HS-27A (cell line): Measurements from ENCODE around the gene PHF20.
A peak's percentile ranks its signal among the peaks of the same experiment; 100 is the strongest.
"Not testable (repeated sequence)": the region's sequence is repeated elsewhere in the genome, so short reads cannot be mapped to it uniquely, and the experiment has no call there.

Experiments used
- DNase-seq: peaks from one replicate; pipeline ENCODE4 v3.0.0-alpha.2; 2012; ENCODE audit warnings: low read depth, missing footprints

The PHF20 gene

DNA sequence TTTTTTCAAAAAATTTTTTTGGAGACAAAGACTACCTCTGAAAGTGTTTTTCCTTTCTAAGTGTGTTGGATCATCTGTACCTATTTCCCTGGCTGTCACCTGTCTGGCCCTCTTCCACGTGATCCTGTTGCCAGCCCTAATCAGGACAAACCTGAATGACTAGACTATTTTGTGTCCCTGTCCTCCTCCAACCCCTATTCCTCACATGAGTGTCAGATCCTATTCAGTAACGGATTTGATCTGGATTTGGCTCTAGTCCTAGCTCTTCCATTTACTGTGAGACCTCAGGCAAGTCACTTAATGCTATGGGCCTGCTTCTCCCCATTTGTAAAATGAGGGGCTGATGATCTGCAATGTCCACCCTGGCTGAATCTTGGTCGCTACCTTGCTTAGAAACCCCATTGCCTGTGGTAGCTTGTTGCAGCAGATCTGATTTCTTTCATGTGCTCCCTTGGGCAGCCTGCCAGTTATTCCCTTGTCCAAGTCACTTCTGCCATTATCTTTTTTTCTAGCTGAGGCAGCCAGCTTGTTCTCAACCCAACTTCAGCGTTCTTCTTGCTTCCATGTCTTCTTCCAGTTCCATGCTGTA, 4.8 kb downstream of the PHF20 start:
- DNase-seq, result no peak

DNA sequence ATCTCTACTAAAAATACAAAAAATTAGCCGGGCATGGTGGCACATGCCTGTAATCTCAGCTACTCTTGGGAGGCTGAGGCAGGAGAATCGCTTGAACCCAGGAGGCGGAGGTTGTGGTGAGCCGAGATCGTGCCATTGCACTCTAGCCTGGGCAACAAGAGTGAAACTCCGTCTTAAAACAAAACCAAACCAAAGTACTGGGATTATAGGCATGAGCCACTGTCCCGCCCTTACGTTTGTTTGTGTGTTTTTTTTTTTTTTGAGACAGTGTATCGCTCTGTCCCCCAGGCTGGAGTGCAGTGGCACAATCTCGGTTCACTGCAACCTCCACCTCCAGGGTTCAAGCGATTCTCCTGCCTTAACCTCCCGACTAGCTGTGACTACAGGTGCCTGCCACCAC, 12.0 kb downstream of the PHF20 start:
- DNase-seq, result not testable (repeated sequence)

DNA sequence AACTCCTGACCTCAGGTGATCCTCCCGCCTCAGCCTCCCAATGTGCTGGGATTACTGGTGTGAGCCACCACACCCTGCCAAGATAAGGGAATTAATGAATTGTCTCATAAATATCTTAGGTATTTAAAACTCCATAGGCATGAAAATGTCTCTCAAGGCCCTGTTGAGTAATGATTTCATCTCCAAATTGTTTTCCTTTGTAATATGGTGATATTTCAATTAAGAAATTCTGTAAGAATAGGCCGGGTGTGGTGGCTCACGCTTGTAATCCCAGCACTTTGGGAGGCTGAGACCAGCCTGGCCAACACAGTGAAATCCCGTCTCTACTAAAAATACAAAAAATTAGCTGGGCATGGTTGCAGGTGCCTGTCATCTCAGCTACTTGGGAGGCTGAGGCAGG, 13.7 kb downstream of the PHF20 start:
- not testable (repeated sequence) for DNase-seq

DNA sequence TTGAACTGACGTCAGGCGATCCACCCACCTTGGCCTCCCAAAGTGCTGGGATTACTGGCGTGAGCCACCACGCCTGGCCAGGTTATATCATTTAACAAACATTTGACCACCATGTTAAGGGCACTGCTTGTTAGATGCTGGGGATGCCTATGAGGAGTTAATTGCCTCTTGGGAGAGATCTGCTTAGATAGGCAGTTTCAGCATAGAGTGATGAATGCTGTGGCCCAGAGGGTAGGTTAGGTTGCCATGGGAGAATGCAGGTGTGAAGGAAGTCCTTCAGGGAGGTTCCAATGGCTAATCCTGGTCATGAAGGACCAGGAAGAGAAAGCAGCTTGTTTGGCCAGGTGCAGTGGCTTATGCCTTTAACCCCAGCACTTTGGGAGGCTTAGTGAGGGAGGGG, 17.0 kb downstream of the PHF20 start:
- no peak for DNase-seq

DNA sequence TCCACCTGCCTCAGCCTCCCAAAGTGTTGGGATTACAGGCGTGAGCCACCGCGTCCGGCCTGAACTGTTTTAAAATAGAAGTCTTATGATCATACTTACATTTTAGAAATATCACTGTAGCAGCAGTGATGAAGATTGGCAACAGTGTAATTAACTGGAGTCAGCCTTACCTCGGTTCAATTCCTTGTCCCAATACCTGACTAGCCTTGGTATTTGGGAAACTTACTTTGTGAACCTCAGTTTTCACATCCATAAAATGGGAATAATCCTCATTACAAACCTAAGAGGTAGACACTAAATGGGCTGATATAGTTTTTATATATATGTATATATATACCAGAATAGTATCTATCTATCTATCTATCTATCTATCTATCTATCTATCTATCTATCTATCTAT, 19.3 kb downstream of the PHF20 start:
- no peak for DNase-seq

DNA sequence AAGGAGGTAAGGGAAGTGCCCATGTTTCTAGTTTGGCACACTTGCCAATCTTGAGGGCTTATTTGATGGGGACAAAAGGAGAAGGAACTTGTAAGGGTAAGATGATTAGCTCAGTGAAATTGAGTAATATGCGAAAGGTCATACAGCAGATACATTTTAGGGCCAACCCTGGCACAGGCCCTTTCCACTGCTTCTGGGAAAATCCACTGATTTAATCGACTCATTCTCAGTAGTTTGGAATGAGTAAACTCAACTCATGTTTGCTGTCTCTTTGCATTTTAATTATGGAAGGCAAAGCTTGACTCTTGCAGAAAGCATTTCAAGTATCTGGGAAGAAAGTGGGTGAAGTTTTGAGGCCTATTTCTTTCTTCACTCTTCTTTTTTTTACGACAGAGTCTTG, 20.0 kb downstream of the PHF20 start:
- peak; percentile 23 for DNase-seq

DNA sequence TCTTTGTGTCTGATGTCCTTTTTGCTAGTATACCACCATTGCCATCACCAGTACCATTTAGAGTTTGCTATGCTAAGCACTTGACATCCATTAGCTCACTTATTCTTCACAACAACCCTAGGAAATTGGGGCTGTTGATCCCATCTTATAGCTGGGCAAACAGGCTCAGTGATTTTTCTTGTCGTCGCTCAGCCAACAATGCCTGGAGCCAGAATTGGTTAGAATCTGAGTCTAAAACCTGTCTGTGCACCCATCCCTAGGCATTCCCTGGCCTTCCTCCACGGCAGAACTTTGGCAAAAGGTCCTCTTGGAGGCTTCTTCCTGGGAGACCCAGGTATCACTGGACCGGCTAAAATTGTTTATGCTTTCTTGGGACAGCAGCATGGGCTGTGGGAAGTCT, 20.9 kb downstream of the PHF20 start:
- DNase-seq, result no peak

DNA sequence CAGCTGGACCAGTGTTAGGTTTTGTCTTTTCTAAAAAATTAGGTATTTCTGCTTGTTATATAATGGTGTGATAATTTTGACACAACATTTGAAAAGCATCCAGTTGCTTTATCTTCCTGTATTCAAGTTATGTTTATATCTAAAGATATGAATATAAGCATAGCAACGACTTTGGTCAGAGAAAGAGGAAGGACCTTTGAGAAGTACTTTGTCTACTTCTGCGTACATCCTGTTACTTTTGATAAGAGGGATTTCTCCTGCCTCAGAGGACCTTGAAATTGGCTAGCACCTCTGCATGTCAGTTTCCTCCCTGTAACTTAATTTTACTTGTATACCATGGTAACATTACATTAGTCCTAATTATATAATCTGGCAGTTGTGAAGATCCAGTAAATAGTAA, 24.8 kb downstream of the PHF20 start:
- DNase-seq, result no peak

DNA sequence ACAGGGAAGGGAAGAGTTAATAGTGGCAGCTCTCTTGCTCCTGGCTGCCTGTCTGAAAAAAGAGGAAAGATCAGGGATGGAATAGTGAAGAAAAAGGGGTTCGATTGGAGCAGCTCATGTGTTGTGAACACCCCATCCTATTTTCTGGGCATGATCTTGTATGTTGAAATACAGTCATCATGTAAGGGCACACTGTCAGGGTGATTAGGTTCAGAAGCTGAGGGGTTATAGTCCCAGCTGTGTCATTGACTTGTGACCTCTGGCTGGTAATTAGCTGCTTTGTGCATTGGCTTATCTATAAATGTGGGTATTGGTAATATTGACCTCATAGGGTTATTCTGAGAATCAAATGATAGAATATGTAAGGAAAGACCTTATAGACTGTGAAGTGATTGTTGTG, 30.1 kb downstream of the PHF20 start:
- no peak for DNase-seq

DNA sequence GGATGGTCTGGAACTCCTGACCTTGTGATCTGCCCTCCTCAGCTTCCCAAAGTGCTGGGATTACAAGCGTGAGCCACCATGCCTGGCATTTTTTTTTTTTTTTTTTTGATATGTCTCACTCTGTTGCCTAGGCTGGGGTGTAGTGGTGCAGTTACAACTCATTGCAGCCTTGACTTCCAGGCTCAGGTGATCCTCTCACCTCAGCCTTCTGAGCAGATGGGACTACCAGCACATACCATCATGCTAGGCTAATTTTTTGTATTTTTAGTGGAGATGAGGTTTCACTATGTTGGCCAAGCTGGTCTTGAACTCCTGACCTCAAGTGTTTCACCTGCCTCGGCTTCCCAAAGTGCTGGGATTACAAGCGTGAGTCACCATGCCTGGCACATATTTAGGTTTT, 34.3 kb downstream of the PHF20 start:
- no peak for DNase-seq

DNA sequence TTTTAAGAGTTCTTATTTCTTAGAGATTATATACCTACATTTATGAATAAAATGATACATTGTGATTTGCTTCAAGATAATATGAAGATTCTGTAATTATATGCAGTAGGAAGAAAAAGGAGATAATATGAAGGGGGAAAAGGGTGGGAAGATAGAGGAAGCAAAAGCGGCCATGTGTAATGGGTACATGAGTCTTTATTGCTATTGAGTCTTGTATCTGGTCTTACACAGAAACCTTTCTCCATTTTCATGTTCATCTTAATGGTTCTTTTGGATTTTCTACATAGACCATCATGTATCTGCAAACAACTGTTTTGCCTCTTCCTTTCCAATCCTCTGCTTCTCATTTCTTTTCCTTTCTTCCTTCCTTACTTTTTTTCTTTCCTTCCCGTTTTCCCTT, 36.1 kb downstream of the PHF20 start:
- DNase-seq, result no peak

DNA sequence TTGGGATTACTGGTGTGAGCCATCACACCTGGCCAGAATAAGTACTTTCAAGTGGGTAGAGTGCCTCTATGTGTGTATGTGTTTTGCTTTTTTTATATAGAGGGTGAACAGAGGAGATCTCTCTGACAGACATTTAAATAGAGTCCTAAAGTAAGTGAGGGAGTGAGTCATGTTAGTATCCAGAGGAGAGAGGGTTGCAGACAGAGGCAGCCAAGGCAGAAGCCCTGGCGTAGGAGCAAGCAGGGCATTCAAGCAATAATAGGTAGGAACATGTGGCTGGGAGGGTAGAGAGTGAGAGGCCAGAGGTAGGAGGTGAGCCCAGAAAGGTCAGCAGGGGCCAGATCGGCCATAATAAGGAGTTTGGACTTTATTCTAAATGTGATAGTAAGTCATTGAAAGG, 48.9 kb downstream of the PHF20 start:
- DNase-seq, result no peak

DNA sequence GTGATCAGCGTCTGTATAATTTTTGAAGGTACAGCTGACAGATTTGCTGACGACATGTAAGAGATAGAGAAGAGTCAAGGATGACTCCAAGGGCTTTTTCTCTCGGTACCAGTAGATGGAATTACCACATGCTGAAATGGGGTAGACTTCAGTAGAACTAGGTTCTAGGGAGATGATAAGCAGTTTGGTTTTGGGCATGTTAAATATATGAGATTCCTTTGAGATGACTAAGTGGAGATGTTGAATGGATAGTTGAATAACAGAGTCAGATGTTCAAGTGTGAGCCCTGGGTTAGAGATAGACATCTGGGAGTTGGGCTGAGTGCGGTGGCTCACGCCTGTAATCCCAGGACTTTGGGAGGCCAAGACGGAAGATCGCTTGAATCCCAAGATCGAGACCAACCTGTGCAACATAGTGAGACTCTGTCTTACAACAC, 50.0 kb downstream of the PHF20 start:
- DNase-seq, result peak; percentile 80

DNA sequence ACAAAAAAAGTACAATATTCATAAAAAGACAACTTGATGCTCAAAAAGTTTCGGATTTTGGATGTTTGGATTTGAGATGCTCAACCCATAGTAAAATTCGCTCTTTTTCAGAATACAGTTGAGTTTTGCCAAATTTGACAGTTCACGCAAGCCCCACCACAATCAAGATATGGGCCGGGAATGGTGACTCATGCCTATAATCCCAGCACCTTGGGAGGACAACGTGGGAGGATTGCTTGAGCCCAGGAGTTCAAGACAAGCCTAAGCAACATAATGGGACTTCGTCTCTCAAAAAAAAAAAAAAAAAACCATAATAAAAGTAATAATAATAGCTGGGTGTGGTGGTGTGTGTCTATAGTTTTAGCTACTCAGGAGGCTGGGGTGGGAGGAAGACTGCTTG, 51.3 kb downstream of the PHF20 start:
- DNase-seq, result no peak

DNA sequence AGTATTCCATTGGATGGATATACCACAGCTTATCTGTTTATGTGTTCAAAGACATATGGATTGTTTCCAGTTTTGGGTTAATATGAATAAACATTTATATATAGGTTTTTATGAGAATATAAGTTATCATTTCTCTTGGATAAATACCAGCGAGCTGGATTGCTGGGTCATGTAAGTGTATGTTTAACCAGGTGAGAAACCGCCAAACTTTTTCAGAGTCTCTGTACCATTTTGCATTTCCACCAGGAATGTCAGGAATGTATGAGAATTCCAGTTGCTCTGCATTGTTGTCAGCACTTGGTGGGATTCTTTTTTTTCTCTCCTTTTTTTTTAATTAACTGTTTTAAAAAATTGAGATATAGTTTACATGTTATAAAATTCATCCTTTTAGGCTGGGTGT, 52.1 kb downstream of the PHF20 start:
- DNase-seq, result peak; percentile 45

DNA sequence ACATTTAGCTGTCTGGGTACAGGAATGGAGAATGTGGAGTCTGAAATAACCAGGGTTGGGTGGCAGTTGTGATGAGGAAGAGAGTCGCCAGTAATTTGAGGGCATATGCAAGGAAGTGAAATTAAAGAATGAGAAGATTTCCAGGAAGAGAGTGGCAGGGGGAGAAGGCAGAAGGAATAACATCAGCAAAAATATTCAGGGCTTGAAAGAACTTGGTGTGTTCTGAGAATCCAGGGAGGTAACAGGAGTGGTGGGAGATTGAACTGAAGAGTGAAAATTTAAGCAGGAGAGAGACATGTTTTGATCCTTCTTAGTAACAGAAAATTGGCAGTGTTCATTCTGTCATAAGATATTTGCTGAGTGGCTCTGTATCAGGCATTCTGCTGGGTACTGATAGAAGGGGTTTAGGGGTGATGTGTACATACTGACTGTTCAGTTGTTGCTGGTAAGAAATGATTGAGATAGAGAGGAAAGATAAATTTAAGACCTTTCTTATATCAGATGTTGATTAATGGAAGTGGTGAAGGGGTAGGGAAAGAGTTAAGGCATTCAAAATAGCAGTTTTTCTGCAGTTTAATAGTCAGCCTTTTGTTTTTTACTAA, 54.7 kb downstream of the PHF20 start:
- DNase-seq, result no peak

DNA sequence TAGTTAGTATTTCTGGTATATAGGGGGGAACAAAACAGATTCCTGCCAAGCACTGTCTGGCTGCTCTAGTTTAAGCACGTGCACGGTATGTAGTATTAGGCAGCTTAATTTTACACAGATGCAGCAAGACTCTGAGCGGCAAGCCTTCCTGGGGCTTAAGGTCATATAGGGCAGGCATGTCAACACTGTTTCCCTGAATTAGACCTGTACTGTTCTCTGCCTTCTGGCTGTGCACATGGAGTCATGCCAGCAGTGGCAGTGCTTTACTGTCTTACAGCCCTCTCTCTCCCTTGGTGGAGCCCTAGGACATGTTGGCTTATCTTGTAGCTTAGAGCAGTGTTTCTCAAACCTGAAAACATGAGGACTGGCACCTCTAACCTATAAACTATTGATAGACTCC, 56.6 kb downstream of the PHF20 start:
- DNase-seq, result no peak

DNA sequence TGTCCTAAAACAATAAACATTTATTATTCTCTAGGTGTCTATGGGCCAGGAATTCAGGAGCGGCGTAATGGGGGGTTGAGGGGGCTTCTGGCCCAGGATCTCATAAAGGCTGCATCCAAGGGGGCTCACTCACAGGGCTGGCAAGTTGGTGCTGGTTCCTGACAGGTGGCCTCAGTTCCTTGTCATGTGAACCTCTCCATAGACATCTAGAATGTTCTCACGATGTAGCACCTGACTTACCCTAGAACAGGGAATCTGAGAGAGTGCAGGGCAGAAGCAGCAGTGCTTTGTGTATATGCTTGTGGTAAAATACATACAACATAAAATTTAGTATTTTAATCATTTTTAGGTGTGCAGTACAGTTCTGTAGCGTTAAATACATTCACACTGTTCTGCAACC, 57.1 kb downstream of the PHF20 start:
- DNase-seq, result no peak

DNA sequence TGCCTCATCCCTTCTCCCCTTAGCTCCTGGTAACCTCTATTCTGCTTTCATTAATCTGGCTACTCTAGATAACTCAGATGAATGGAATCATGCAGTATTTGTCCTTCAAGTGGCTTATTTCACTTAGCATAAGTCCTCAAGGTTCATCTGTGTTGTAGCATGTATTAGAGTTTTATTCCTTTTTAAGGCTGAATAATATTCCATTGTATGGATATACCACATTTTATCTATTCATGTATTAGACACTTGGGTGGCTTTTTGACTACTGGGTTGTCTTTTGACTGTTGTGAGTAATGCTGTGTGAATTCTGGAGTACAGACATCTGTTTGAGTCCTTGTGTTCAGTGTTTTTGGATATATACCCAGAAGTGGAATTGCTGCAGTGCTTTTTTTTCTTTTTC, 58.4 kb downstream of the PHF20 start:
- DNase-seq, result no peak

DNA sequence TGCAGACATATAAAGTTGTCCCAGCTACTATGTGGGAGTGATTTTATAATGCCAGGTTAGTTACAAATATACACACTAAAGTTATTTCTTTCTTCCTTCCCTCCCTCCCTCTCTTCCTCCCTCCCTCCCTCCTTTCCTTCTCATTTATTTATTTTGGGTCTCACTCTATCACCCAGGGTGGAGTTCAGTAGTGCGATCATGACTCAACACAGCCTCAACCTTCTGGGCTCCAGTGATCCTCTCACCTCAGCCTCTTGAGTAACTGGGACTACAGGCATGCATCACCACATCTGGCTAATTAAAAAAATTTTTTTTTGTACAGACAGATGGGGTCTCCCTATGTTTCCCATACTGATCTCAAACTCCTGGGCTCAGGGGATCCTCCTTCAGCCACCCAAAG, 59.2 kb downstream of the PHF20 start:
- DNase-seq, result no peak

DNA sequence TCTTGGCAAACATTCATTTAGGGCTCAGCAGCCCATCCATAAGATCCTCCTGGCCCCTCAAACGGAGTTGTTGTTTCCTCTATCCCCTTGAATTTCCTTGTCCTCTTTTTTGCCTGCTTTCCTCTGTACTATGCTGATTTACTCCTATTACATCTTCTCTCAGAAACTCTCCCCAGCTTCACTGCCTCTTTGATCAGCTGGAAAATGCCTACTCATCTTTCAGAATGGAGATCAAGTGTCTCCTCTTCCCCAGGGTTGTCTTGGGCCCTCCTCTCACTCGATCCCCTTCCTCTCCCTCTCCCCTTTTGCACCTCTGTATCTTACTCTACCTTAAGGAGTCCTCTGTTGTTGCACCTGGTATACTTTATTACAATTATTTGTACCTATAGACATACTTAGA, 60.2 kb downstream of the PHF20 start:
- DNase-seq, result no peak

DNA sequence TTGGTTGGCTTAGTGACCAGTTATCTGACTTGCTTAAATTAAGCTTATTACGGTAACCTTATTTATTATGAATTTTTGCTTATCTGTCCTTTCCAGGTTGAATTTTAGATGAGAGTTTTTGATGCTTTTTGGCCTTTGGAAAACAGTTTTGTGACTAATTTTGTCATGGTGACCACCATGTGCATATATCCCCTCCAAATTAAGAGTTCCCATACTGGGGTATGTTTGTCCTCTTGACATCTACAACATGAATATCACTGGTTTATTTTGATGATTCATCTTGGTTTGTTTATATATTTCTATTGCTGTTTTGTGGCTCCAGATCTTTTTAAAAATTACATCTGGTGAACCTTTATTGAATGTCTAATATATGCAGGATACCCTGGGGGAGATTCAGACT, 61.4 kb downstream of the PHF20 start:
- DNase-seq, result no peak

DNA sequence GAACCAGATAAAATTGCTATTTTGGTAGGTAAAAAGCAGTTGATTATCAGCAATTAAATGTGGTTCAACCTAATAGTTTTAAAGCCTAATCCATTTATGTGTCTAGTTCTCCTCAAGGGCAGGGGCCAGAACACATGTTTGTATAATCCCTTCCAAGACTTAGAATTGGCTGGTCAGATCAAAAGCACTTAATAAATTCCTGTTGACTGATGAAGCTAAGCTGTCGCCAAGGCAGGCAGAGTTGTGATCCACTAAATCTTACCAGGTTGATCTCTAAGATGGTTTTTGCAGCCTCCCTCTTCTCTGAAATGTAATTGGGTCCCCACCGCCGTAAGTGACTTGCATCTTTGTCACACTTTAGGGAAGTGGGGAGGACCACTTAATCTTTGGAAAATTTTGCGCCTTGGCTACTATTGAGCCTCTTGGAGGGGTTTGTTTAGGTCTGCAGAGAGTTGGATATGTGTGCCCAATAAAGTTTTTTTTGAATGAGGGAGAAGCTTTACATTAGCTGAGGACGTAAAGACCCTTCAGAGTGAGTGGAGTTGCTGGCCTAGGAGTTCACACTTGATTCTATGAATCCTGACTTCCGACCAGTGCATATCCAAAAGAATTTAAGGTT, 65.9 kb downstream of the PHF20 start:
- DNase-seq, result no peak

DNA sequence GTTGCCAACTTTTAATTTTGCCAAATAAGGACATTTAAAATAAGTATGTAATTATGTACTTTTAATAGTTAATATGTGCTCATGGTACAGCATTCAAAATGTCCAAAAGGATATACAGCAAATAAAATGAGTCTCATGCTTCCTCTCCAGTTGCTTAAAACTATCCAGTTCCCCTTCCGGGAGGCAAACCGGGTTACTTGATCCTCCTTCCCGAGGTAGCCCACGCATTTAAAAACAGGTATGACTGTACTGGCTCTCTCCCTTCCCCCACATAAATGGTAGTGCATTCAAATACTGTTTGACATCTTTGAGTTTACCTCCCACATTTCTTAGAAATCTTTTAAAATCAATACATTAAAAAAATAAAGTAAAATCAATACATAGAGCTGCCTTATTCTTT, 66.4 kb downstream of the PHF20 start:
- no peak for DNase-seq
